Measurements from ENCODE around the gene SLC38A10. TPM values are rescaled to one million over a fixed set of nuclear protein-coding genes. Genes with fewer than 3 reads are reported as not detected.

SLC38A10 gene
- total and polyA plus RNA-seq, 2 donors from 2014 or later = 72.7 to 89.7 TPM

DNA sequence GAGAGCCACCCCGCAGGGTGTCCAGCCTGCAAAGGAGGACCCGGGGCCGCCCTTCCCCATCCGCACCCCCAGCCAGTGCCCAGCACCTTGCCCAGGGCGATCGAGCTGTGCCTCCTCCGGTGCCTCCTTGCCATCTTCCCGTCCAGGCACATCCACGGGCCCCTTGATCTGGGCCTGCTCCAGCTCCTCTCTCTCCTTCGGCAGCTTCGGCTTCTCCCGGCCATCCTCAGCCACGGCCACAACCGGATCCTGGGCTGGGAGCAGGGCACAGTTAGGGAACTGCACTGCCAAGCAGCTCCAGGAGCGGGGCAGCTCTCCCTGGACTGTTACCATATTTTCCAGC is 42.1 kb downstream of the SLC38A10 start:
- no peak overlapping the region for H3K27ac ChIP-seq (ENCODE audit: low read depth in 2 of 2, low read length in 2 of 2)
- peak in 1 of 5 donors; percentile 62 for DNase-seq
- intact Hi-C loops (cut with DNase I) = loop anchor here (10.0 kb wide), 1 partner anchor 232 kb away; no protein-coding TSS in a partner anchor
- TF ChIP-seq CTCF (IDR thresholded peaks at IDR 0.05; ENCODE audit: borderline replicate concordance, extremely low read depth, insufficient read depth) = no peak
- no peak for FAIRE-seq
- H3K9ac ChIP-seq (ENCODE audit: low read length in 3 of 3) = no peak overlapping the region
- H3K4me1 ChIP-seq (ENCODE audit: control insufficient read depth in 2 of 3, insufficient read depth in 2 of 3, low read depth in 1 of 3, low read length in 3 of 3) = peaks cover 0 to 17% (median 12%) of the 10 kb centered on the region in 3 donors
- H3K9me3 ChIP-seq (ENCODE audit: control insufficient read depth in 2 of 3, insufficient read depth in 1 of 3, low read length in 3 of 3) = no peaks in the 10 kb centered on the region
- peaks cover 0 to 13% (median 4%) of the 10 kb centered on the region in 3 donors for H3K36me3 ChIP-seq (ENCODE audit: control insufficient read depth in 2 of 3, insufficient read depth in 3 of 3, low read length in 3 of 3)
- no peaks in the 10 kb centered on the region for H3K27me3 ChIP-seq (ENCODE audit: control insufficient read depth, insufficient read depth, low read length)
- H3K4me3 ChIP-seq (ENCODE audit: low read length in 3 of 3) = no peak overlapping the region

DNA sequence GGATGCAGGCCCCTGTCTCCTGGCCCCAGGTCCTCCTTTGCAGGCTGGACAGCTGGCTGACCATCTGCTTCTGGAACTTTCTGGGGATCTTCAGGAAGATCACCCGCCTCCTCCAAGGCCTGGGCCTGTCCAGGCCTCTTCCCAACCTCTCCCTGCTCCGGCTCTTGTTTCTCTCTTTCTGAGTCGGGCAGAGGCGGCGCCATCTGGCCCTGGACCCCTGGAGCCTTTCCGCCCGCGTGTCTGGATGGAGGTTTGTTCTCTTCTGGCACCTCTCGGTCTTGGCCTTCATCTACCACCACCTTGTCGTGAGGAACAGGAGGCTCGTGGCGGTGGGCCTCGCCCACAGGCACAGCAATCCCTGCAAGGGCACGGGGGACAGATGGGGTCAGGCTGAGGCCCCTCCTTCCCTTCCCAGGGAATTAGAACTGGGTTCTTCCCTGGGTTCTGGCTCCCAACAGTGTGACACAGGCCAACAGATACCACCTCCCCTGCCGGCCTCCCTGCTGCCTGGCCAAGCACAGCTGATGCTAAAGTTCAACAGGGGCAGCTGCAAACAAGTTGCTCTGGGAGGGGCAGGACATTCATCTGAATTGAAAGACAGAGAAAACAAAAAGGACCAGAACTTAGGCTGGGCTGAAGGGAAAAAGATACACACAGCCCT is 42.7 kb downstream of the SLC38A10 start:
- Histone ChIP-seq H3K4me3 (ENCODE audit: low read length in 3 of 3) (no peak overlapping the region), H3K27me3 (ENCODE audit: control insufficient read depth, insufficient read depth, low read length) (no peaks in the 10 kb centered on the region), H3K9ac (ENCODE audit: low read length in 3 of 3) (no peak overlapping the region), H3K4me1 (ENCODE audit: control insufficient read depth in 2 of 3, insufficient read depth in 2 of 3, low read depth in 1 of 3, low read length in 3 of 3) (peaks cover 0 to 17% (median 12%) of the 10 kb centered on the region in 3 donors), H3K27ac (ENCODE audit: low read depth in 2 of 2, low read length in 2 of 2) (no peak overlapping the region), H3K9me3 (ENCODE audit: control insufficient read depth in 2 of 3, insufficient read depth in 1 of 3, low read length in 3 of 3) (no peaks in the 10 kb centered on the region), H3K36me3 (ENCODE audit: control insufficient read depth in 2 of 3, insufficient read depth in 3 of 3, low read length in 3 of 3) (peaks cover 0 to 13% (median 4%) of the 10 kb centered on the region in 3 donors)
- intact Hi-C loops (cut with DNase I) = loop anchor here (10.0 kb wide), 1 partner anchor 232 kb away; no protein-coding TSS in a partner anchor
- FAIRE-seq (no peak), DNase-seq (peak in 1 of 5 donors; percentile 63)
- TF ChIP-seq CTCF (IDR thresholded peaks at IDR 0.05; ENCODE audit: borderline replicate concordance, extremely low read depth, insufficient read depth) = no peak

- peaks cover 0 to 17% (median 12%) of the 10 kb centered on the region in 3 donors for H3K4me1 ChIP-seq (ENCODE audit: control insufficient read depth in 2 of 3, insufficient read depth in 2 of 3, low read depth in 1 of 3, low read length in 3 of 3)
- peaks cover 0 to 13% (median 4%) of the 10 kb centered on the region in 3 donors for H3K36me3 ChIP-seq (ENCODE audit: control insufficient read depth in 2 of 3, insufficient read depth in 3 of 3, low read length in 3 of 3)
- no peaks in the 10 kb centered on the region for H3K9me3 ChIP-seq (ENCODE audit: control insufficient read depth in 2 of 3, insufficient read depth in 1 of 3, low read length in 3 of 3)
- no peak overlapping the region for H3K4me3 ChIP-seq (ENCODE audit: low read length in 3 of 3)
- no peak overlapping the region for H3K9ac ChIP-seq (ENCODE audit: low read length in 3 of 3)
- peak in 1 of 5 donors; percentile 73 for DNase-seq
- no peaks in the 10 kb centered on the region for H3K27me3 ChIP-seq (ENCODE audit: control insufficient read depth, insufficient read depth, low read length)
- no peak overlapping the region for H3K27ac ChIP-seq (ENCODE audit: low read depth in 2 of 2, low read length in 2 of 2)
- no peak for TF ChIP-seq CTCF (IDR thresholded peaks at IDR 0.05; ENCODE audit: borderline replicate concordance, extremely low read depth, insufficient read depth)
- intact Hi-C loops (cut with DNase I) = loop anchor here (10.0 kb wide), 1 partner anchor 233 kb away; no protein-coding TSS in a partner anchor
- FAIRE-seq = no peak
These were observed 43.3 kb downstream of the SLC38A10 start for GRCh38 chr17:81251709-81252301.

Measured in kidney (tissue), 14 donors.